Stimulated activated CD8-positive, alpha-beta memory T cell treated with anti-CD3 and anti-CD28 coated beads, Interleukin-2, amount 100 ng/mL, for 1 hour (primary cell): ENCODE data around the gene PTPRN2.
"Not testable (repeated sequence)": the region's sequence is repeated elsewhere in the genome, so short reads cannot be mapped to it uniquely, and the experiment has no call there.

ENCODE experiments used
- DNase-seq, 2 donors: peaks; one replicate each; pipeline ENCODE4 v3.0.0-alpha.2; 2020; ENCODE audit warnings: low read depth in 2 of 2

PTPRN2 gene

GRCh38 chr7:158255558-158255957 is 332.1 kb downstream of the PTPRN2 start:
- no peak for DNase-seq

GRCh38 chr7:158255156-158255555 is 332.5 kb downstream of the PTPRN2 start:
- no peak for DNase-seq

GRCh38 chr7:158253670-158254045 is 334.0 kb downstream of the PTPRN2 start:
- DNase-seq = not testable (repeated sequence)

- no peak for DNase-seq
These were observed 334.6 kb downstream of the PTPRN2 start for GRCh38 chr7:158252837-158253669.

- DNase-seq = no peak
These were observed 335.4 kb downstream of the PTPRN2 start for GRCh38 chr7:158252081-158252836.

- DNase-seq = no peak
These were observed 336.3 kb downstream of the PTPRN2 start for GRCh38 chr7:158251061-158251965.

- DNase-seq = no peak
These were observed 337.9 kb downstream of the PTPRN2 start for GRCh38 chr7:158249692-158250091.

GRCh38 chr7:158248816-158249215 is 338.8 kb downstream of the PTPRN2 start:
- DNase-seq = no peak

GRCh38 chr7:158247758-158248487 is 339.7 kb downstream of the PTPRN2 start:
- DNase-seq = no peak

- no peak for DNase-seq
These were observed 340.5 kb downstream of the PTPRN2 start for GRCh38 chr7:158246960-158247673.

- DNase-seq = no peak
These were observed 341.2 kb downstream of the PTPRN2 start for GRCh38 chr7:158246272-158246959.

- no peak for DNase-seq
These were observed 341.9 kb downstream of the PTPRN2 start for GRCh38 chr7:158245724-158246041.

- DNase-seq = no peak
These were observed 342.5 kb downstream of the PTPRN2 start for GRCh38 chr7:158244873-158245723.

- no peak for DNase-seq
These were observed 343.2 kb downstream of the PTPRN2 start for GRCh38 chr7:158244430-158244829.

- DNase-seq = no peak
These were observed 345.7 kb downstream of the PTPRN2 start for GRCh38 chr7:158241919-158242318.

GRCh38 chr7:158240801-158241200 is 346.8 kb downstream of the PTPRN2 start:
- no peak for DNase-seq

- no peak for DNase-seq
These were observed 348.2 kb downstream of the PTPRN2 start for GRCh38 chr7:158239290-158239981.

- DNase-seq = no peak
These were observed 348.9 kb downstream of the PTPRN2 start for GRCh38 chr7:158238616-158239289.
